Keratinocyte (primary cell): ENCODE measurements around the gene EDA. TPM values are rescaled to one million over a fixed set of nuclear protein-coding genes. Genes with fewer than 3 reads are reported as not detected.

Experiments
- DNase-seq: peaks from one replicate; pipeline ENCODE4 v3.0.0-alpha.2; 2011; ENCODE audit warnings: low read depth, missing footprints, low spot score
- FAIRE-seq: peaks from 2 replicates; lab custom pipeline; 2011; peaks lifted over from hg19 to GRCh38; lab: Jason Lieb, UNC
- H2AFZ ChIP-seq: 2 replicates; pipeline ENCODE4 v1.6.0; 2012; ENCODE audit warnings: low read length, control low read depth, inconsistent platforms; ENCODE audit not compliant: control insufficient read depth
- H3K27ac ChIP-seq: 2 replicates; pipeline ENCODE4 v1.5.1; 2011; ENCODE audit warnings: low read length; ENCODE audit not compliant: control insufficient read depth, insufficient read depth
- H3K27me3 ChIP-seq: 3 replicates; pipeline ENCODE4 v1.6.0; 2011; ENCODE audit warnings: low read length; ENCODE audit not compliant: control insufficient read depth, insufficient read depth; ENCODE audit errors: extremely low read depth
- H3K36me3 ChIP-seq, 2 experiments: 2 replicates in 1 of 2; 3 replicates in 1 of 2; pipeline ENCODE4 v1.5.1; 2011; ENCODE audit warnings: low read length in 2 of 2, mild to moderate bottlenecking in 1 of 2; ENCODE audit not compliant: control insufficient read depth in 2 of 2, insufficient read depth in 2 of 2; ENCODE audit errors: extremely low read depth in 1 of 2
- H3K4me1 ChIP-seq: 3 replicates; pipeline ENCODE4 v1.5.1; 2011; ENCODE audit warnings: low read length; ENCODE audit not compliant: control insufficient read depth, insufficient read depth; ENCODE audit errors: extremely low read depth
- H3K4me2 ChIP-seq: 3 replicates; pipeline ENCODE4 v1.6.0; 2011; ENCODE audit warnings: low read depth, low read length; ENCODE audit not compliant: control insufficient read depth, insufficient read depth; ENCODE audit errors: extremely low read depth
- H3K4me3 ChIP-seq, 3 experiments: fragments of 200-600 bp in 1 of 3; sonication (generic) in 1 of 3; 2 replicates in 2 of 3; 3 replicates in 1 of 3; pipeline ENCODE4 v1.5.1; 2011 to 2016; ENCODE audit warnings: low read length in 3 of 3, mild to moderate bottlenecking in 3 of 3, control low read depth in 2 of 3, inconsistent platforms in 1 of 3, low read depth in 1 of 3, mixed read lengths in 1 of 3, mixed run types in 1 of 3, moderate library complexity in 1 of 3; ENCODE audit not compliant: control insufficient read depth in 2 of 3, insufficient read depth in 2 of 3; ENCODE audit errors: extremely low read depth in 1 of 3
- H3K79me2 ChIP-seq: 2 replicates; pipeline ENCODE4 v1.6.0; 2012; ENCODE audit warnings: low read length; ENCODE audit not compliant: control insufficient read depth, insufficient read depth
- H3K9ac ChIP-seq: 3 replicates; pipeline ENCODE4 v1.6.0; 2011; ENCODE audit warnings: low read length; ENCODE audit not compliant: control insufficient read depth, insufficient read depth; ENCODE audit errors: extremely low read depth
- H3K9me1 ChIP-seq: 3 replicates; pipeline ENCODE4 v1.6.0; 2011; ENCODE audit warnings: low read length; ENCODE audit not compliant: control insufficient read depth, insufficient read depth; ENCODE audit errors: extremely low read depth
- H3K9me3 ChIP-seq: 2 replicates; pipeline ENCODE4 v1.5.1; 2012; ENCODE audit warnings: low read depth, low read length; ENCODE audit not compliant: control insufficient read depth
- H4K20me1 ChIP-seq: 3 replicates; pipeline ENCODE4 v1.6.0; 2011; ENCODE audit warnings: low read length; ENCODE audit not compliant: control insufficient read depth, insufficient read depth; ENCODE audit errors: extremely low read depth
- EZH2 ChIP-seq: IDR thresholded peaks from one replicate; pipeline ENCODE4 v1.6.1; 2012; ENCODE audit warnings: inconsistent platforms, mild to moderate bottlenecking, low read length, moderate library complexity
- dilution Hi-C: fragments of 300-500 bp; cut with MboI; formaldehyde crosslinking; loops from one replicate; pipeline ENCODE4 v1.7.0; 2020; ENCODE audit warnings: low sequenced_read_pairs; ENCODE audit not compliant: extremely low pct_ligation_motif_present
- polyA plus RNA-seq, 5 experiments: library from polyadenylated mRNA; depleted of rRNA in 3 of 5; stranded (reverse) in 3 of 5; stranded (forward) in 1 of 5; unstranded in 1 of 5; fragments of >200 nt; gene quantifications; 1 replicate in 1 of 5; 2 replicates in 3 of 5; 3 replicates in 1 of 5; pipeline versions ENCODE4 v1.2.1 to v1.2.3, GENCODE V29; 2011 to 2012; ENCODE audit warnings: missing spikeins in 2 of 5, low read depth in 1 of 5, low replicate concordance in 1 of 5
- TF ChIP-seq, protein P1 (sequence below), 3 experiments: IDR thresholded peaks in 1 of 3; conservative IDR thresholded peaks in 1 of 3; optimal IDR thresholded peaks in 1 of 3; 2 replicates in 2 of 3; 3 replicates in 1 of 3; pipeline versions ENCODE3 to v1.5.1; 2011; ENCODE audit warnings: low read length in 3 of 3, mild to moderate bottlenecking in 3 of 3, moderate library complexity in 2 of 3, control low read depth in 1 of 3, inconsistent platforms in 1 of 3; ENCODE audit not compliant: insufficient read depth in 2 of 3; ENCODE audit errors: extremely low read depth in 1 of 3

The EDA gene
- polyA plus RNA-seq, 1 donor (not counting 4 experiments of a cell fraction or from before 2014, with no cell fraction given) = 0.75 TPM

GRCh38 chrX:69876221-69876620 is 260.3 kb downstream of the EDA start:
- H3K27me3 ChIP-seq = no peaks in the 10 kb centered on the region
- dilution Hi-C loops = no loop called here
- TF ChIP-seq, protein P1, sequence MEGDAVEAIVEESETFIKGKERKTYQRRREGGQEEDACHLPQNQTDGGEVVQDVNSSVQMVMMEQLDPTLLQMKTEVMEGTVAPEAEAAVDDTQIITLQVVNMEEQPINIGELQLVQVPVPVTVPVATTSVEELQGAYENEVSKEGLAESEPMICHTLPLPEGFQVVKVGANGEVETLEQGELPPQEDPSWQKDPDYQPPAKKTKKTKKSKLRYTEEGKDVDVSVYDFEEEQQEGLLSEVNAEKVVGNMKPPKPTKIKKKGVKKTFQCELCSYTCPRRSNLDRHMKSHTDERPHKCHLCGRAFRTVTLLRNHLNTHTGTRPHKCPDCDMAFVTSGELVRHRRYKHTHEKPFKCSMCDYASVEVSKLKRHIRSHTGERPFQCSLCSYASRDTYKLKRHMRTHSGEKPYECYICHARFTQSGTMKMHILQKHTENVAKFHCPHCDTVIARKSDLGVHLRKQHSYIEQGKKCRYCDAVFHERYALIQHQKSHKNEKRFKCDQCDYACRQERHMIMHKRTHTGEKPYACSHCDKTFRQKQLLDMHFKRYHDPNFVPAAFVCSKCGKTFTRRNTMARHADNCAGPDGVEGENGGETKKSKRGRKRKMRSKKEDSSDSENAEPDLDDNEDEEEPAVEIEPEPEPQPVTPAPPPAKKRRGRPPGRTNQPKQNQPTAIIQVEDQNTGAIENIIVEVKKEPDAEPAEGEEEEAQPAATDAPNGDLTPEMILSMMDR (optimal IDR thresholded peaks at IDR 0.05 in 1 of 3, IDR thresholded peaks at IDR 0.05 in 1 of 3, conservative IDR thresholded peaks at IDR 0.05 in 1 of 3; ENCODE audit: extremely low read depth in 1 of 3, insufficient read depth in 2 of 3, low read length in 3 of 3) = no peak
- TF ChIP-seq EZH2 = no peak

DNA sequence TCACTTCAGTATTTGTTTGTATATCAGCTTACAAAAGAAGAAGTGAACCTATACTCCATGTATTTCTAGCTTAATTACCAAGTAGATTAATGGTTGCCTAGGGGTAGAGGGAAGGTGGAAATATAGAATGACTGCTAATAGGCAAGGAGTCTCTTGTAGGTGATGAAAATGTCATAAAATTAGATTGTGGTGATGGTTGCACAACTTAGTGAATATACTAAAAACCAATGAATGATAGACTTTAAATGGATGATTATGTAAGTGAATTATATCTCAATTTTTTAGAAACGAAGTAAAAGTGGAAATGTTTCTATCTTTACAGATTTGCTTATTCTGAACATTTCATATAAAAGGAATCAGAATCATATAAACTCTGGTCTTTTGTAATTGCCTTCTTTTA is 268.3 kb downstream of the EDA start:
- no peak for DNase-seq
- dilution Hi-C loops = no loop called here
- Histone ChIP-seq H4K20me1 (no peaks in the 10 kb centered on the region), H3K9me1 (no peaks in the 10 kb centered on the region), H3K4me3 (no peak overlapping the region), H3K4me1 (no peaks in the 10 kb centered on the region), H3K4me2 (no peak overlapping the region), H2AFZ (no peak overlapping the region), H3K79me2 (no peaks in the 10 kb centered on the region), H3K27ac (no peak overlapping the region), H3K27me3 (no peaks in the 10 kb centered on the region), H3K36me3 (no peaks in the 10 kb centered on the region), H3K9ac (no peak overlapping the region), H3K9me3 (no peaks in the 10 kb centered on the region)
- FAIRE-seq = no peak
- TF ChIP-seq, protein P1 (optimal IDR thresholded peaks at IDR 0.05 in 1 of 3, IDR thresholded peaks at IDR 0.05 in 1 of 3, conservative IDR thresholded peaks at IDR 0.05 in 1 of 3; ENCODE audit: extremely low read depth in 1 of 3, insufficient read depth in 2 of 3, low read length in 3 of 3) = no peak
- no peak for TF ChIP-seq EZH2

More at GRCh38 chrX:69876221-69876620, 260.3 kb downstream of the EDA start:
- no peak for DNase-seq
- no peaks in the 10 kb centered on the region for H3K9me3 ChIP-seq
- FAIRE-seq = no peak
- no peaks in the 10 kb centered on the region for H3K79me2 ChIP-seq
- no peak overlapping the region for H3K4me3 ChIP-seq
- no peaks in the 10 kb centered on the region for H3K36me3 ChIP-seq
- no peak overlapping the region for H2AFZ ChIP-seq
- no peak overlapping the region for H3K4me2 ChIP-seq
- H4K20me1 ChIP-seq = no peaks in the 10 kb centered on the region
- H3K4me1 ChIP-seq = no peaks in the 10 kb centered on the region
- no peak overlapping the region for H3K9ac ChIP-seq
- no peak overlapping the region for H3K27ac ChIP-seq
- H3K9me1 ChIP-seq = no peaks in the 10 kb centered on the region
